GM12864 (cell line): ENCODE results near the gene PTPMT1.
"Not testable (repeated sequence)": the region's sequence is repeated elsewhere in the genome, so short reads cannot be mapped to it uniquely, and the experiment has no call there.

Source experiments
- DNase-seq: peaks from one replicate; pipeline ENCODE4 v3.0.0-alpha.2; 2011; ENCODE audit warnings: low read depth
- H3K4me3 ChIP-seq: 2 replicates; pipeline ENCODE4 v1.5.1; 2011; ENCODE audit warnings: mild to moderate bottlenecking, low read depth, low read length, control low read depth
- TF ChIP-seq, protein P1 (sequence below): IDR thresholded peaks from 2 replicates; pipeline ENCODE4 v1.5.1; 2011; ENCODE audit warnings: low read depth, mild to moderate bottlenecking, moderate library complexity, low read length, control low read depth, inconsistent platforms; ENCODE audit errors: missing control alignments

The PTPMT1 gene, protein sequence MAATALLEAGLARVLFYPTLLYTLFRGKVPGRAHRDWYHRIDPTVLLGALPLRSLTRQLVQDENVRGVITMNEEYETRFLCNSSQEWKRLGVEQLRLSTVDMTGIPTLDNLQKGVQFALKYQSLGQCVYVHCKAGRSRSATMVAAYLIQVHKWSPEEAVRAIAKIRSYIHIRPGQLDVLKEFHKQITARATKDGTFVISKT

DNA sequence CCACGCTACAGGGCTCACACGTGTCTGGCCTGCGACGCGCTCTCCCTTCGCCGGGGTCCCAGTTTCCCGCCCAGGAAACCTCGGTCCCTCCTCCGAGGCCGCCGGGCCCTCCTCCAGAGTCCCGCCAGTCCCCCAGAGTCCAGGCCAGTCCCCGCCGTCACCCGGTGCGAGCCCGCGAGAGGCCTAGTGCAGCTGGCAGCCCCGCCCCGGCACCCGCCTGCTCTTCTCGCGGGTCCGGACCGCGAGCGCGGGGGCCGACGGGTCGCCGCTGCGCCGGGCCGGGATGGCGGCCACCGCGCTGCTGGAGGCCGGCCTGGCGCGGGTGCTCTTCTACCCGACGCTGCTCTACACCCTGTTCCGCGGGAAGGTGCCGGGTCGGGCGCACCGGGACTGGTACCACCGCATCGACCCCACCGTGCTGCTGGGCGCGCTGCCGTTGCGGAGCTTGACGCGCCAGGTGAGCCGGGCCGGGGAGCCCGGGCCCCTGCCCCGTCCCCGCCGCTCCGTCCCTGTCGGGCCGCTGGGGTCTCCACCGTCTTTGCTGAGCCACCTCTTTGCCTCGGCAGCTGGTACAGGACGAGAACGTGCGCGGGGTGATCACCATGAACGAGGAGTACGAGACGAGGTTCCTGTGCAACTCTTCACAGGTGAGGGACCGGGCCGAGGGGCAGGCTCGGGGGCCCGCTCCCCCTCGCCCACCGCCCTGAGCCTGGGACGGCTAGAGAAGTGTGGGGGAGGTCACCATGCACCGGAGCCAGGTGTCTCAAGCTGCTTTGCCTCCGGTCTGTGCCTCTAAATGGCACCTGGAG, at the start of gene PTPMT1:
PTPMT1 (plus strand) TSS at position 260 of the 809 bp plus-strand sequence; CDS start at position 284, 24 bp downstream.
- peak within 1 kb of the TSS; percentile 99 for H3K4me3 ChIP-seq
- TF ChIP-seq, protein P1, sequence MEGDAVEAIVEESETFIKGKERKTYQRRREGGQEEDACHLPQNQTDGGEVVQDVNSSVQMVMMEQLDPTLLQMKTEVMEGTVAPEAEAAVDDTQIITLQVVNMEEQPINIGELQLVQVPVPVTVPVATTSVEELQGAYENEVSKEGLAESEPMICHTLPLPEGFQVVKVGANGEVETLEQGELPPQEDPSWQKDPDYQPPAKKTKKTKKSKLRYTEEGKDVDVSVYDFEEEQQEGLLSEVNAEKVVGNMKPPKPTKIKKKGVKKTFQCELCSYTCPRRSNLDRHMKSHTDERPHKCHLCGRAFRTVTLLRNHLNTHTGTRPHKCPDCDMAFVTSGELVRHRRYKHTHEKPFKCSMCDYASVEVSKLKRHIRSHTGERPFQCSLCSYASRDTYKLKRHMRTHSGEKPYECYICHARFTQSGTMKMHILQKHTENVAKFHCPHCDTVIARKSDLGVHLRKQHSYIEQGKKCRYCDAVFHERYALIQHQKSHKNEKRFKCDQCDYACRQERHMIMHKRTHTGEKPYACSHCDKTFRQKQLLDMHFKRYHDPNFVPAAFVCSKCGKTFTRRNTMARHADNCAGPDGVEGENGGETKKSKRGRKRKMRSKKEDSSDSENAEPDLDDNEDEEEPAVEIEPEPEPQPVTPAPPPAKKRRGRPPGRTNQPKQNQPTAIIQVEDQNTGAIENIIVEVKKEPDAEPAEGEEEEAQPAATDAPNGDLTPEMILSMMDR, result no peak

DNA sequence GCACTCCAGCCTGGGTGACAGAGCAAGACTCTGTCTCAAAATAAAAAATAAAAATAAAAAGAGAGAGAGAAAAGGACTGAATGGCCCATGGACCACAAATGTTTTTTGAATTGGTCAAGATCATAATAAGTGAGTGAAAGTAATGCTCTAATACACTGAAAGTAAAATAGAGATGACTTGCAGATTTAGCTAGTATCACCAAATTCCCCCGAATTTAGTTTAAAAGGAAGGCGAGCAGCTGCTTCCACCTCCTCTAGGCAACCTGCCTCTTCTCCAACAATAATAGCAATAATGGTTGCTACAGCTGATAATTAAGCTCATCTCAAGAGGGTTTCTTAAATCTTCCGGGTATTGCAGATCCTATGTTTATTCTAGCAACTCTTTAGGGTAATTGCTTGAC, 49.2 kb upstream of the PTPMT1 start:
- TF ChIP-seq, protein P1, result no peak
- H3K4me3 ChIP-seq, result no peak overlapping the region
- no peak for DNase-seq

More for the DNA sequence above, at the start of gene PTPMT1:
- peak; percentile 24 for DNase-seq

DNA sequence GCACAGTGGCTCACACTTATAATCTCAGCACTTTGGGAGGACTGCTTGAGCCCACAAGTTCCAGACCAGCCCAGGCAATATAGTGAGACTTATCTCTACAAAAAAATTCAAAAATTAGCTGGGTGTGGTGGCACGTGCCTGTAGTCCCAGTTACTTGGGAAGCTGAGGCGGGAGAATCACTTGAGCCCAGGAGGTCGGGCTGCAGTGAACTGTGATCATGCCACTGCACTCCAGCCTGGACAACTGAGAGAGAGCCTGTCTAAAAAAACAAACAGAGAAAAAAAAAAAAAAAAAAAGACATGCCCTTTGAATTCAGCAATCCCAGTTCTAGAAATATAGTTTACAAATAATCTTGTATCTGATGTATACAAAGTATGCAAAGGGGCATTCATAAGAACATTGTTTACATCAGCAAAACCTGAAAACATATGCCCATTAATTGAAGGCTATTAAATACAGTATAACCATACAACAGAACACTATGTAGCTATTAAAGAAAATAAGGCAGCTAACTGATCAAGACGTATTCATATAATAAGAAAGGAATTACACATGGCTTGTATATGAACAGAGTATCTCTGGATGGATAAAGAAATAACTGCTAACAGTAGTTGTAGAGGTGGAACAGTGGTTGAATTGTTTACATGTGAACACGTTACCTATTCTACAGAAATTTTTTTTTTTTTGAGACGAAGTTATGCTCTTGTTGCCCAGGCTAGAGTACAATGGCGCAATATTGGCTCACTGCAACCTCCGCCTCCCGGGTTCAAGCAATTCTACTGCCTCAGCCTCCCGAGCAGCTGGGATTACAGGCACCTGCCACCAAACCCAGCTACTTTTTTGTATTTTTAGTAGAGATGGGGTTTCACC, 48.2 kb upstream of the PTPMT1 start:
- TF ChIP-seq, protein P1, result no peak
- H3K4me3 ChIP-seq, result no peak overlapping the region
- no peak for DNase-seq

DNA sequence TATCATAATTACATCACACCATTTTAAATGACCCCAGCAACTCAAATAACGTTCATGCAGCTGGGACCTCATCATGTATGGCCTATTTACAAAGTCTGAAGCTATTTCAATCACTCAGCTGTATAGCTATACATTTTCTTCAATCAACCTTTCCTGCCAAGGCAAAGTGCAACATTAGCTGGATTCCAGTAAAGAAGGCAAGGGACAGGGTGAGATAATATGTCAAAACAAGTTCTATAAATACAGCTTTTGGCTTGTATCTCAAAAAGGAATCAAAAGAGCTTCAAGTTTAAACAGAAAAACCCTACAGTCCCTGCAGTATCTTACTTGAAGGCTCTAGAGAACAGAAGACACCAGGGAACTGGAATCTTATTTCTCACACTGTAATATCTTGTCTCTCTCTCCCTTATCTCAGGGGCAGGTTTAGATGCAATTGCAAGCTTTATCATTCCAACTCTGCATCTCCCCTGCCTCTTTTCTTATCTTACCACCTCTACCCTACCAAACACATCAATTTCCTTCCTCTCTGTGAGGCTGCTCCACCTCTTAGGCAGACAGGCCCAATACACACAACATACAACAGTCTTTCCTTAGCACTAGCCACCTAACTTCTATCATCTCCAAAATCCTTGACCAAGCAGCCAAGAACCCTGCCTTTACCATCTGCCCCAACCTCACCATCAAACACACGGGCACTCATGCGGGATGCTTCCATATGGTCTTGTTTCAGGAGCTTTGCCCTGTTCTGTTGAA, 47.0 kb upstream of the PTPMT1 start:
- no peak for DNase-seq
- H3K4me3 ChIP-seq, result no peak overlapping the region
- TF ChIP-seq, protein P1, result no peak

DNA sequence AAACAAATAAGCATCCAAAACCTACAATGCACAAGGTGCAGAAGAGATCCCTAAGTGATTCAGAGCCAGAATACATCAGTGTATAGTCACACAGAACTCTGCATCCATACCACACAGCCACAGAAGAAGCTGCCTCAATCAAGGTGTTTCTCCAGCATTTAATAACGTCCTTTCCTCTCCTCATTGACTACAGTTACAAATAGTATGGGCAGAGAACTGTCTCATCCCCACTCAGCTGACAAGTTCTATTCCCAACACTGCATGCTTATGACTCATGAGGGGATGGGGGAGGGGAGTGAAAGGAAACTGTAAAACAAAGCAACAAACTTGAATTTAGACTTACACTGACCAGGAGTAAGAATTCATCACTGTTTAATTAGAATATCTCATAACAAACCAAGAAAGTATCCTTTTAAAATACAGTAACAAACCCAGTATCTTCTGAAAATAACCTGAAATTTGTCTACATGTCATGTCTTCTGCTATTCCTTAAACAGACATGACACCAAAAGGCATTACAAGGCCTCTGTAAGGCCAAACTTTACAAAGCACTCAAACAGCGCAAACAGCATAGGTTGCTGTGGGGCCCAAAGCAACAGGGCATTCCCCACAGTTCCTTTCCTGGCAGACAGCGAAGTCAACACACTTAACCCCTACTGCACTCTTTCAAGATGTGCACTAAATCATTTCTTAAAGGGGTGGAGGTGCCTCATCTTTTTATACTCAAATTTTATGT, 41.7 kb upstream of the PTPMT1 start:
- H3K4me3 ChIP-seq, result no peak overlapping the region
- no peak for DNase-seq
- TF ChIP-seq, protein P1, result no peak

DNA sequence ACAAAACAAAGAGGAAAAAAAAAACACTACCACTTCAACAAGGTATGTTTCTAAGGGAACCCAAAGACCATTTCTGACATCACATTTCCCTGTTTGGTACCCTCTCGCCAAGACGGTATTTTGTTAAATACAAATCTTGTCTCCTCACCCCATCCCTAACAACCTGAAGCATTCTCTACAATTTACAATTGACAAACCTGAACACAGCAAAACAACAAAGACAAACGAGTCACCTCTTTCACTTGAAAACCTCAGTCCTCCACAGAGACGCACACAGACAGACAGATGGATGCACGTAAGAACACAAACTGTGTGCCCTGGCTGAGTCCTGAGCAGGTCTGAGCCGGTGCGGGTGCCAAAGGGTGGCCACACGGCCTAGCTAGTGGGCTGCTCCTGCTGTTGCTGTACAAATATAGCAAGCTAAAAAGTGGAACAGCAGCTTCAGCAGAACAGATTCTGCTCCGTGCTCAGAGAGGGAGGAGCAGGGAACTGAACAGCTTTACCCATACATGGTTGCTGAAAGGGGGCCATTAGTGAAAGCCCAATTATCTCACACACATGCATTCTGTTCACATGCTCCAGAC, 41.0 kb upstream of the PTPMT1 start:
- no peak for DNase-seq
- TF ChIP-seq, protein P1, result no peak
- peak overlapping the region; percentile 14; the same call in 1 of the 2 replicates for H3K4me3 ChIP-seq

DNA sequence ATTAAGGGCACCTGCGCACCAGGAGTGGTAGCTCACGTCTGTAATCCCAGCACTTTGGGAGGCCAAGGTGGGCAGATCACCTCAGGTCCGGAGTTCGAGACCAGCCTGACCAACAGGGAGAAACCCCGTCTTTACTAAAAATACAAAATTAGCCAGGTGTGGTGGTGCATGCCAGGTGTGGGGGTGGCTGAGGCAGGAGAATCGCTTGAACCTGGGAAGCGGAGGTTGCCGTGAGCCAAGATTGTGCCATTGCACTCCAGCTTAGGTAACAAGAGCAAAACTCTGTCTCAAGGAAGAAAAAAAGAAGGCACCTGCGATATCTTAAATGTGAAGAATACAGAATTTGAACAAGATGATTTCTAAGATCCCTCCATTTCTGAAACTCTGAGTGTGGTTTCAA, 39.4 kb upstream of the PTPMT1 start:
- DNase-seq, H3K4me3 ChIP-seq: not testable (repeated sequence)
